Progenitor cell of endocrine pancreas (in vitro differentiated cells): ENCODE measurements around the gene ZNF536. TPM values are rescaled to one million over a fixed set of nuclear protein-coding genes. Genes with fewer than 3 reads are reported as not detected.

Experiments
- DNase-seq: peaks from one replicate; pipeline ENCODE4 v3.0.0; 2021; ENCODE audit warnings: low spot score; ENCODE audit not compliant: unreplicated experiment
- H3K27ac Mint-ChIP-seq: 2 replicates; pipeline ENCODE4 v1.8.0; 2021; ENCODE audit warnings: mild to moderate bottlenecking, moderate library complexity, mixed read lengths
- H3K27me3 Mint-ChIP-seq: 2 replicates; pipeline ENCODE4 v1.8.0; 2021; ENCODE audit warnings: mixed read lengths
- H3K36me3 Mint-ChIP-seq: 2 replicates; pipeline ENCODE4 v1.8.0; 2022; ENCODE audit warnings: mixed read lengths; ENCODE audit not compliant: insufficient read depth
- H3K4me1 Mint-ChIP-seq: 2 replicates; pipeline ENCODE4 v1.8.0; 2021; ENCODE audit warnings: low read depth, mixed read lengths
- H3K4me3 Mint-ChIP-seq: 2 replicates; pipeline ENCODE4 v1.8.0; 2021; ENCODE audit warnings: low read depth, mild to moderate bottlenecking, moderate library complexity, mixed read lengths
- H3K9me3 Mint-ChIP-seq: 2 replicates; pipeline ENCODE4 v1.8.0; 2021; ENCODE audit warnings: low read depth, mixed read lengths
- CTCF ChIP-seq: fragments of 200-600 bp; sonication (generic); IDR thresholded peaks from one replicate; pipeline ENCODE4 v1.5.0; 2021; ENCODE audit warnings: antibody characterized with exemption, mild to moderate bottlenecking; ENCODE audit not compliant: unreplicated experiment
- total RNA-seq: library from RNA; stranded (reverse); gene quantifications from 2 replicates; pipeline ENCODE4 v1.2.1, GENCODE V29; 2021

Gene ZNF536
- total RNA-seq, 1 donor from 2014 or later, result 2.0 TPM

GRCh38 chr19:30439310-30439709 lies 67.1 kb downstream of the ZNF536 start:
- no peak for DNase-seq
- Mint-ChIP-seq H3K4me3 (no peak overlapping the region), H3K36me3 (peaks cover 3% of the 10 kb centered on the region), H3K9me3 (no peaks in the 10 kb centered on the region), H3K4me1 (peaks cover 6% of the 10 kb centered on the region), H3K27ac (no peak overlapping the region), H3K27me3 (peaks cover 3% of the 10 kb centered on the region)
- TF ChIP-seq CTCF, result no peak

- no peak overlapping the region for H3K4me3 Mint-ChIP-seq
- H3K4me1 Mint-ChIP-seq, result peaks cover 6% of the 10 kb centered on the region
- DNase-seq, result no peak
These were observed 68.8 kb downstream of the ZNF536 start for GRCh38 chr19:30441011-30441410.

DNA sequence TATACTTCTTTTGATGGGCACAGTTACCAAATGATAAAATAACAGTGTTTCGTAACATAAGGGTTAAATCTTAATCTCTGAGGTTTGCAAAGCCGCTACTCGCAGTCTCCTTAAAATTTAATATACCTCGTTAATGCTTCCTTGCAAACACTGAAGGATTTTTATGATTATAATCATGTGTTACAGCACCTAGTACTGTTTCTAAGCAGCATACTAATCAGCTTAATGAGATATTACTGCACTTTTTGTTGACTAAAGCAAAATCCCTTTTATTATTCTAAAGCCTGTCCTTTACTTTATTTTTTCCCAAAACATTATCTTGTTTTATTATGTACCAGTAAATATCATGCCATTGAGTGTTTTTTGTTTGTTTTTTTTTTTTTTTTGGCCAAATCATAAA lies 70.5 kb downstream of the ZNF536 start:
- Mint-ChIP-seq H3K4me3 (no peak overlapping the region), H3K27ac (no peak overlapping the region), H3K36me3 (peaks cover 3% of the 10 kb centered on the region), H3K27me3 (peaks cover 3% of the 10 kb centered on the region), H3K9me3 (no peaks in the 10 kb centered on the region), H3K4me1 (peaks cover 18% of the 10 kb centered on the region)
- TF ChIP-seq CTCF, result no peak
- no peak for DNase-seq

More at GRCh38 chr19:30441011-30441410, 68.8 kb downstream of the ZNF536 start:
- Mint-ChIP-seq H3K27me3 (peaks cover 3% of the 10 kb centered on the region), H3K27ac (no peak overlapping the region), H3K9me3 (no peaks in the 10 kb centered on the region), H3K36me3 (peaks cover 3% of the 10 kb centered on the region)
- TF ChIP-seq CTCF, result no peak

GRCh38 chr19:30443531-30444252 lies 71.5 kb downstream of the ZNF536 start:
- Mint-ChIP-seq H3K36me3 (peaks cover 3% of the 10 kb centered on the region), H3K4me3 (no peak overlapping the region), H3K27me3 (peaks cover 11% of the 10 kb centered on the region), H3K27ac (no peak overlapping the region), H3K4me1 (peaks cover 14% of the 10 kb centered on the region), H3K9me3 (no peaks in the 10 kb centered on the region)
- no peak for TF ChIP-seq CTCF
- no peak for DNase-seq

DNA sequence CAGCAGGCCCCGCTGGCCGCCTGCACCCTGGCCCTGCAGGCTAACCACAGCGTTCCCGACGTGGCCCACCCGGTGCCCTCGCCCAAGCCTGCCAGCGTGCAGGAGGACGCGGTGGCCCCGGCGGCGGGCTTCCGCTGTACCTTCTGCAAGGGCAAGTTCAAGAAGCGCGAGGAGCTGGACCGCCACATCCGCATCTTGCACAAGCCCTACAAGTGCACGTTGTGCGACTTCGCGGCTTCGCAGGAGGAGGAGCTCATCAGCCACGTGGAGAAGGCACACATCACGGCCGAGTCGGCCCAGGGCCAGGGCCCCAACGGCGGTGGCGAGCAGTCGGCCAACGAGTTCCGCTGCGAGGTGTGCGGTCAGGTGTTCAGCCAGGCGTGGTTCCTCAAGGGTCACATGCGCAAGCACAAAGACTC lies 72.1 kb downstream of the ZNF536 start:
- peaks cover 3% of the 10 kb centered on the region for H3K36me3 Mint-ChIP-seq
- no peaks in the 10 kb centered on the region for H3K9me3 Mint-ChIP-seq
- no peak overlapping the region for H3K4me3 Mint-ChIP-seq
- peaks cover 16% of the 10 kb centered on the region for H3K27me3 Mint-ChIP-seq
- peaks cover 20% of the 10 kb centered on the region for H3K4me1 Mint-ChIP-seq
- DNase-seq, result no peak
- no peak overlapping the region for H3K27ac Mint-ChIP-seq
- no peak for TF ChIP-seq CTCF
